Hepatocyte (in vitro differentiated cells): ENCODE measurements around the gene MRTFA.
"Not testable (repeated sequence)": the region's sequence is repeated elsewhere in the genome, so short reads cannot be mapped to it uniquely, and the experiment has no call there.

Source experiments
- CTCF ChIP-seq: fragments of 200-600 bp; sonication (generic); IDR thresholded peaks from 2 replicates; pipeline ENCODE4 v1.5.1; 2016; ENCODE audit warnings: antibody characterized with exemption, mild to moderate bottlenecking; ENCODE audit not compliant: poor library complexity
- EZH2 ChIP-seq: fragments of 200-600 bp; sonication (generic); IDR thresholded peaks from 2 replicates; pipeline ENCODE4 v1.6.1; 2016; ENCODE audit warnings: antibody characterized with exemption, mild to moderate bottlenecking, borderline replicate concordance

- not testable (repeated sequence) for TF ChIP-seq EZH2, CTCF
These were observed 136.1 kb downstream of the MRTFA start for GRCh38 chr22:40500465-40500786.
